NCI-H1436 (cell line): Measurements from ENCODE around the gene BAX.

Experiments used
- DNase-seq: peaks from one replicate; lab custom pipeline; 2025; lab: John Stamatoyannopoulos, UW

BAX gene

DNA sequence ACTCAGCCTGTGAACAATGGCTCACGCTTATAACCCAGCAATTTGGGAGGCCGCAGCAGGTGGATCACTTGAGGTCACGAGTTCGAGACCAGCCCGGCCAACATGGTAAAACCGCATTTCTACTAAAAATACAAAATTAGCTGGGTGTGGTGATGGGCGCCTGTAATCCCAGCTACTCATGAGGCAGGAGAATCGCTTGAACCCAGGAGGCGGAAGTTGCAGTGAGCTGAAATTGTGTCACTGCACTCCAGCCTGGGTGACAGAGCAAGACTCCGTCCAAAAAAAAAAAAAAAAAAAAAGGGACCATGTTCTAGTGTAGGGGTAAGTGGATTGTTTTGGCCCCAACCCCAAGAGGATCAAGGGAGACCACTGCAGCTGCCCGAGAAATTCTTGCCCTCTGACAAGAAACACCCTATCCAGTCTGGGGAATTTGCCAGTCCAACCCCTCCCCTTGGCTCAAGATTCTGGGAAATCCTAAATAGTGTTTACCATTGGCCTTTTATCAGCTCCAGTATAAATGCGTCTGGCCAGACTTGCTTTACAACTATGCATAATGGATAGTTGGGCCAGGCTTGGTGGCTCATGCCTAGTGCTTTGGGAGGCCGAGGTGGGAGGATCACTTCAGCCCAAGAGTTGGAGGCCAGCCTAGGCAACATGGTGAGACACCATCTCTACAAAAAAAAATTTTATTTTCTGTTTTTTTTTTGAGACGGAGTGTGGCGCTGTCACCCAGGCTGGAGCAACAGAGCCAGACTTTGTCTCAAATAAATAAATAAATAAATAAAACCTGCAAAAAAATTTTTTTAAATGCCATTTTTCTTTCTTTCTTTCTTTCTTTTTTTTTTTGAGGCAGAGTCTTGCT lies 26.3 kb upstream of the BAX start:
- no peak for DNase-seq

DNA sequence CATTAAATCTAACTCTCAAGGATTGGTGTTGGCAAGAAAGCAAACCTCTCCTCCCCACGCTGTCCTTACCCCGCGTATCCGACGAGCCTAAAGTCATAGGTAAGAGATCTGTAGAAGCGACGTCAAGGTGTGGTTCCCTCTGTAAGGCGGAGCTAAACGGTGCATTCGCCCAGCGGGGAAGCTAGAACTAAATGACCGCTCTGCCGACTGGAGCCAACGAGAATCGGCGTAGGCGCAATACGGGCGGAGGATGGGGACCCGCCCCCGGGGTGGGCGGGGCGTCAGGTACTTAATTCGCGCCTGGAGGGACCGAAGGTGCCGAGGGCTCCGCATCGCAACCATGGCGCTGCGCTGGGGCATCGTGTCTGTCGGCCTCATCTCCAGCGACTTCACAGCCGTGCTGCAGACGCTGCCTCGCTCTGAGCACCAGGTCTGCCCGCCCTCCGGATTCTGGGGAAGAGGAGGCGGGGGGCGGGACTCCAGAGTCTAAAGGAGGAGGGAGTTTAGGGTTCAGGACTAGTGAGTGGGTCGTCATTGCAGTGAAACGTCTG lies 21.2 kb upstream of the BAX start, which contains the start of gene DHDH:
Gene DHDH, plus strand, starts transcription at position 318 of the 551 bp plus-strand sequence. Its CDS starts 23 bp downstream, at position 341.
- DNase-seq, result peak; percentile 97

GRCh38 chr19:48934837-48935236 lies 19.8 kb upstream of the BAX start:
- DNase-seq, result no peak

- no peak for DNase-seq
Measured at GRCh38 chr19:48935864-48936263, 18.8 kb upstream of the BAX start.

- DNase-seq, result no peak
Measured at GRCh38 chr19:48938256-48938655, 16.4 kb upstream of the BAX start.

GRCh38 chr19:48940902-48941301 lies 13.8 kb upstream of the BAX start:
- DNase-seq, result no peak

DNA sequence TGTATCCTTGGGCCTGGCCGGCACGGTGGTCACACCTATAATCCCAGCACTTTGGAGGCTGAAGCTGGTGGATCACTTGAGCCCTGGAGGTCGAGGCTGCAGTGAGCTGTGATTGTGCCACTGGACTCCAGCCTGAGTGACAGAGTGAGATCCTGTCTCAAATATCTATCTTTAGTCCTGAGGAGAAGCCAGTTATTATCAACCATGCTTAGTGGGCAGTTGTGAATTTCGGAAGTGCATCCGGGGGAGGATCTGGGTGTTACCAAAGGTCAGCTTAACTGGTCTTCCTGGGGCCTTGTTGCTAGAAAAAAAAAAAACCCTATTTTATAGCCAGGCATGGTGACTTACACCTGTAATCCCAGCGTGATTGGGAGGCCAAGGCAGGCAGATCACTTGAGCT lies 11.6 kb upstream of the BAX start:
- DNase-seq, result no peak

DNA sequence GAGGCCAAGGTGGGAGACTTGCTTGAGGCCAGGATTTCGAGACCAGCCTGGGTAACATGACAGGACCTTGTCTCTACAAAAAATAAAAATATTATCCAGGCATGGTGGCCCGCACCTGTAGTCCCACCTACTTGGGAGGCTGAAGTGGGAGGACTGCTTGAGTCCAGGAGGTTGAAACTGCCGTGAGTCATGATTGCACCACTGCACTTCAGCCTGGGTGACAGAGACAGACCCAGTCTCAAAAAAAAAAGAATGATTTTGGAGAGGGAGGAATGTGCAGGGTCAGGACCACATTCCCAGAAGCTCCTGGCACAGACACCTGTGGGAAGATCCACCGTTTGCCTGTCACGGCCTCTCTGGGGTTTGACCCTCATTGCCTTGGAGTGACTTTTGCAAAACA lies 9.3 kb upstream of the BAX start:
- DNase-seq, result no peak

DNA sequence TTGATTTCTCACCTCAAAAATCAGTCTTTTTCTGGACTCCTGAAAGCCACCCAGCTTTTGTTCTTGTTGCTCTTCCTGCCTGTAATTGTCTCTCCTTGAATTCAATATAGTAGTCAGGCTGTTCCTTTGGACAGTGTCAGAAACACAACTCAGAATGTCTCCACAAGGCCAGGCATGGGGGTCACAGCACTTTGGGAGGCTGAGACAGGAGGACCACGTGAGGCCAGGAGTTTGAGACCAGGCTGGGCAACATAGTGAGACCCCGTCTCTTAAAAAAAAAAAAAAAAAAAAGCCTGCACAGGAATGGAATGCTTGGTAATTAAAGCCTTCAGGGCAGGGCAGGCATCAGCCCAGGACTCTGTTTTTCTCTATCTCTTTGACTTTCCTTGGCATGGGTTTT lies 8.9 kb upstream of the BAX start:
- no peak for DNase-seq

- no peak for DNase-seq
Measured at GRCh38 chr19:48946463-48947257, 8.0 kb upstream of the BAX start.

DNA sequence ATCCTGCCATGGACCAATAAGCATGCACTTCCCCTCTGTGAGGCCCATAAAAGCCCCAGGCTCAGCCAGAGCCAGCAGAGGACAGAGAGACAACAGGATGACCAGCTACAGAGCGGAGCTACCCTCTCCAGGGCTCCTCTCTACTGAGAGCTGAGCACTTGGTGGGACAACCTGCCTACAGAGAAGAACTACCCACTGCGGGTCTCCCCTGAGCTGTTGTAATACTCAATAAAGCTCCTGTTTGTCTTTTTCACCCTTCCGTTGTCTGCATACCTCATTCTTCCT lies 7.5 kb upstream of the BAX start:
- DNase-seq, result no peak

DNA sequence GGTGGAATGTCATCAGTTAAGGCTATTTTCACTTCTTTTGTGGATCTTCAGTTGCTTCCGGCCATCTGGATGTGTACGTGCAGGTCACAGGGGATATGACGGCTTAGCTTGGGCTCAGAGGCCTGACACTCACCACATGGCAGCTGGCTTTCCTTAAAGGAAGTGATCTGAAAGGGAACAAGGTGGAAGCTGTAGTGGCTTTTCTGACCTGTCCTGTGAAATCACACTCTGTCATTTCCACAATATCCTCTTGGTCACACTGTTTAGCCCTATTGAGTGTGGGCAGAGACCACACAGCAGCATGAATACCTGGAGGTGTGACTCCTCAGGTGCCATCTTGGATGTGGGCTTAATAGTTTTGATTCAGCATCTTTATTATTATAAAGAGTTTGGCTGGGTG lies 4.5 kb upstream of the BAX start:
- DNase-seq, result no peak

GRCh38 chr19:48950830-48951519 lies 3.7 kb upstream of the BAX start:
- DNase-seq, result no peak

- DNase-seq, result no peak
Measured at GRCh38 chr19:48953141-48953540, 1.5 kb upstream of the BAX start.

DNA sequence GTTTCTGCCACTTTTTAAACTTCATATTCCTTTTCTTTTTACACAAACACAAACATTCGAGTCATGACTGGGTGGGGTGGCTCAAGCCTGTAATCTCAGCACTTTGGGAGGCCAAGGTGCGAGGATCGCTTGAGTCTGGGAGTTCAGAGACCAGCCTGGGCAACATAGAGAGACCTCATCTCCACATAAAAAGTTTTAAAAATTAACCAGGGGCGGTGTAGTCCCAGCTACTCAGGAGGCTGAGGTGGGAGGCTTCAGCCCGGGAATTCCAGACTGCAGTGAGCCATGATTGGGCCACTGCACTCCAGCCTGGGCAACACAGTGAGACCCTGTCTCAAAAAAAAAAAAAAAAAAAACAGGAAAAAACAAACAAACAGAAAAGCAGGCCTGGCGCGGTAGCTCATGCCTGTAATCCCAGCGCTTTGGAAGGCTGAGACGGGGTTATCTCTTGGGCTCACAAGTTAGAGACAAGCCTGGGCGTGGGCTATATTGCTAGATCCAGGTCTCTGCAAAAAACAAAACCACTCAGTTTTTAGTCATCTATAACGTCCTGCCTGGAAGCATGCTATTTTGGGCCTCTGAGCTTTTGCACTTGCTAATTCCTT lies 583 bp upstream of the BAX start:
- DNase-seq, result no peak

- DNase-seq, result no peak
Measured at GRCh38 chr19:48955308-48955958, 758 bp downstream of the BAX start.

DNA sequence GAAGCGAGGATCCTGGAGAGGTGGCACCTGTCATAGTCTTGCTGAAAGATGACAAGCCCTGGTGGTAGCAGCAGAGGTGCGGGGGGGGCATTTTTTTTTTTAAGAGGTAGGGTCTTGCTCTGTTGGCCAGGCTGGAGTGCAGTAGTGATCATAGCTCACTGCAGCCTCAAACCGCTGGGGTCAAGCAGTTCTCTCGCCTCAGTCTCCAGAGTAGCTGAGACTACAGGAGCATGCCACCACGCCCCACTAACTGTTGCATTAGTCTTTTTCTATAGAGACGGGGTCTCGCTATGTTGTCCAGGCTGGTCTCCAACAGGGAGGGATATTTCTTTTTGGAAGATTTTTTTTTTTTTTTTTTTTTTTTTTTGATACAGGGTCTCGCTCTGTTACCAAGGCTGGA lies 3.3 kb downstream of the BAX start:
- DNase-seq, result no peak

DNA sequence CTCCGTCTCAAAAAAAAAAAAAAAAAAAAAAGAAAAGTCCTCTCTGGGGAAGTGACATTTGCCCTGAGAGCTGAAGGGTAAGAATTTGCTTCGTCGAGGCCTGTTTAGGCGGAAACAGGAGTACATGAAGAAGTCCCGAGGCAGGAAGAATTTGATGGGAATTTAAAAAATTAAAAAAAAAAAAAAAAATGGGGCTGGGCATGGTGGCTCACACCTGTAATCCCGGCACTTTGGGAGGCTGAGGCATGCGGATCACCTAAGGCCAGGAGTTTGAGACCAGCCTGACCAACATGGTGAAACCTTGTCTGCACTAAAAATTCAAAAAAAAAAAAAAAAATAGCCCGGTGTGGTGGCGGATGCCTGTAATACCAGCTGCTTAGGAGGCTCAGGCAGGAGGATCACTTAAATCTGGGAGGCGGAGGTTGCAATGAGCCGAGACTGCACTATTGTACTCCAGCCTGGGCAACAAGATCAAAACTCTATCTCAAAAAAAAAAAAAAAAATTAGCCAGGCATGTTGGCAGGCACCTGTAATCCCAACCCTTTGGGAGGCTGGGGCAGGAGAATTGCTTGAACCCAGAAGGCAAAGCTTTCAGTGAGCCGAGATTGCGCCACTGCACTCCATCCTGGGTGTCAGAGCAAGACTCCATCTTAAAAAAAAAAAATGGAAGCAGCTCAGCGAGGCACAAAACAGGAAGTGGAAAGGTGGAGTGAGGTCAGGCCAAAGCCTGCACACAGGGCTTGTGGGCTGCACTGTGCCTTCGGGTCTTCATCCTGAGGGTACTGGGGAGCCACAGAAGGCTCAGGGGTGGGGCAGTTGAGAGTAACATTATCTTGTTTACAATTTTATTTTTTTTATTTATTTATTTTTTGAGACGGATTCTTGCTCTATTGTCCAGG lies 4.9 kb downstream of the BAX start:
- DNase-seq, result no peak

GRCh38 chr19:48961051-48961649 lies 6.5 kb downstream of the BAX start:
- no peak for DNase-seq

DNA sequence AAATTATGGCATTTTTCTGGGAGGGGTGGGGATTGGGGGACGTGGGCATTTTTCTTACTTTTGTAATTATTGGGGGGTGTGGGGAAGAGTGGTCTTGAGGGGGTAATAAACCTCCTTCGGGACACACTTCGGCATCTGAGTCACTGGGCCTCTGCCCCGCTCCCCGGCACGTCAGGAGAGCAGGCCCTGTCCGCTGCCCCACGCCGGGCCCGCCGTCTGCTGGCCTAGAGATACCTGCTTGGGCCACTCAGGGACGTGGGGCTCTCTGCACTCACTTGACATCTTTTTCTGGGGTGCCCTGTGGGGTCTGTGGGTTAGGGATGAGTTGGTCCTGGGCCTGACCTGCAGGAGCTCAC lies 7.0 kb downstream of the BAX start:
- no peak for DNase-seq
